Measurements from ENCODE around the gene FLOT1. TPM values are rescaled to one million over a fixed set of nuclear protein-coding genes. Genes with fewer than 3 reads are reported as not detected.

Gene FLOT1
- total and polyA plus RNA-seq, 9 of the 15 experiments (the other 6 are each of a cell fraction or from before 2014, with no cell fraction given) = 11.7 to 149 (median 118) TPM

GRCh38 chr6:30720738-30721197 lies 21.7 kb downstream of the FLOT1 start:
- H3K36me3 ChIP-seq (ENCODE audit: control insufficient read depth, insufficient read depth, low read length) = peaks cover 44% of the 10 kb centered on the region
- H4K20me1 ChIP-seq (replicated peaks; ENCODE audit: control insufficient read depth, insufficient read depth, low read length) = peaks cover 41% of the 10 kb centered on the region
- DNase-seq (ENCODE audit: extremely low read depth in 1 of 4, low spot score in 3 of 4) = peak; percentile 57 to 89 (median 70)
- no TSS peak for BruUV-seq (replicated peaks)
- intact Hi-C loops (cut with micrococcal nuclease) = loop anchor here (1.0 to 2.0 kb wide), 3 partner anchors 22 to 156 kb away; partner anchors contain the start of genes FLOT1 and PPP1R18
- no peak overlapping the region for H2AFZ ChIP-seq (ENCODE audit: low read depth, low read length)
- peak; percentile 31 for ATAC-seq
- H3K4me2 ChIP-seq (ENCODE audit: insufficient read depth, low read length) = peak overlapping the region; percentile 86
- peaks cover 1% of the 10 kb centered on the region for H3K9me1 ChIP-seq (ENCODE audit: control insufficient read depth, insufficient read depth, low read length)
- peak overlapping the region; percentile 96 for H3K9ac ChIP-seq (ENCODE audit: insufficient read depth in 1 of 2, low read depth in 2 of 2, low read length in 2 of 2)
- H3K4me1 ChIP-seq (replicated peaks in 1 of 2; ENCODE audit: control insufficient read depth in 2 of 2, insufficient read depth in 2 of 2, low read length in 2 of 2) = peaks cover 21 to 25% of the 10 kb centered on the region in 2 experiments
- CTCF ChIA-PET (ENCODE audit: low intra/inter-chr PET ratio) = interaction anchor here (0.7 to 5.0 kb wide), 2 partner anchors 35 to 41 kb away, joined by 6 to 92 read pairs; partner anchors contain the start of gene PPP1R18
- FAIRE-seq = no peak
- H3K27me3 ChIP-seq (ENCODE audit: control insufficient read depth in 2 of 2, insufficient read depth in 2 of 2, low read length in 2 of 2) = no peaks in the 10 kb centered on the region
- peaks cover 91% of the 10 kb centered on the region for H3K79me2 ChIP-seq (ENCODE audit: control insufficient read depth, insufficient read depth, low read length)
- peak overlapping the region; percentile 89 for H3K4me3 ChIP-seq
- POLR2A ChIA-PET = interaction anchor here (0.6 to 27.1 kb wide), 9 partner anchors 9 to 345 kb away, joined by 3 to 524 read pairs (median 5); partner anchors contain the start of gene NRM
- whole genome bisulfite sequencing (ENCODE audit: insufficient coverage, low coverage, missing lambda C conversion rate) = under 1% methylated on average over 29 of the region's 29 CpGs
- peak overlapping the region; percentile 91 for H3K27ac ChIP-seq (ENCODE audit: extremely low read depth, low read depth, low read length)
- H3K9me3 ChIP-seq (replicated peaks; ENCODE audit: control insufficient read depth, insufficient read depth, low read depth, low read length) = no peaks in the 10 kb centered on the region
- in situ Hi-C loops (cut with MboI) = loop anchor here (5.0 to 10.0 kb wide), 2 partner anchors 46 to 238 kb away; partner anchors contain the start of gene DHX16
- TF ChIP-seq ZNF584 (CRISPR knock-in tag; IDR thresholded peaks at IDR 0.05; ENCODE audit: low read depth) (no peak), ZNF12 (CRISPR knock-in tag; IDR thresholded peaks at IDR 0.05) (no peak), TAF1 (IDR thresholded peaks at IDR 0.05; ENCODE audit: control insufficient read depth, extremely low read depth, insufficient read depth, low read length, severe bottlenecking) (peak; percentile 52), ZNF184 (CRISPR knock-in tag; IDR thresholded peaks at IDR 0.05) (no peak), TRIM24 (IDR thresholded peaks at IDR 0.05) (no peak), HOMEZ (CRISPR knock-in tag; IDR thresholded peaks at IDR 0.05) (no peak), STAG1 (CRISPR knock-in tag; IDR thresholded peaks at IDR 0.05; ENCODE audit: borderline replicate concordance) (no peak), MTA2 (IDR thresholded peaks at IDR 0.05; ENCODE audit: low read depth) (no peak), DPF2 (IDR thresholded peaks at IDR 0.05) (0 out of 2 replicates have a peak, but pooled peaks have one; percentile 8), KHSRP (IDR thresholded peaks at IDR 0.05) (no peak), FOXK2 (conservative IDR thresholded peaks at IDR 0.05 in 1 of 2, IDR thresholded peaks at IDR 0.05 in 1 of 2; ENCODE audit: low read depth in 2 of 2) (no peak), USF2 (CRISPR knock-in tag; IDR thresholded peaks at IDR 0.05) (0 out of 2 replicates have a peak, but pooled peaks have one; percentile 2), SIX5 (IDR thresholded peaks at IDR 0.05; ENCODE audit: borderline replicate concordance in 1 of 2, insufficient read depth in 1 of 2, low read depth in 1 of 2, low read length in 2 of 2) (no peak), KLF6 (CRISPR knock-in tag; IDR thresholded peaks at IDR 0.05; ENCODE audit: borderline replicate concordance) (0 out of 2 replicates have a peak, but pooled peaks have one; percentile 4), RNF219 (CRISPR knock-in tag; IDR thresholded peaks at IDR 0.05) (no peak), SAP30 (IDR thresholded peaks at IDR 0.05; ENCODE audit: borderline replicate concordance, insufficient read depth, low read depth, low read length, poor library complexity, severe bottlenecking) (no peak)
